Osteocyte (in vitro differentiated cells): ENCODE results near the gene CIAPIN1. TPM values are rescaled to one million over a fixed set of nuclear protein-coding genes. Genes with fewer than 3 reads are reported as not detected.

Experiments
- DNase-seq: peaks from one replicate; pipeline ENCODE4 v3.0.0; 2021; ENCODE audit warnings: mixed read lengths; ENCODE audit not compliant: unreplicated experiment; ENCODE audit errors: extremely low spot score
- H3K27ac Mint-ChIP-seq: one replicate; pipeline ENCODE4 v1.8.0; 2021; ENCODE audit warnings: mild to moderate bottlenecking, mixed read lengths; ENCODE audit not compliant: unreplicated experiment
- H3K27me3 Mint-ChIP-seq: one replicate; pipeline ENCODE4 v1.8.0; 2021; ENCODE audit warnings: mixed read lengths; ENCODE audit not compliant: unreplicated experiment
- H3K36me3 Mint-ChIP-seq: one replicate; pipeline ENCODE4 v1.8.0; 2021; ENCODE audit warnings: mixed read lengths; ENCODE audit not compliant: unreplicated experiment
- H3K4me1 Mint-ChIP-seq: one replicate; pipeline ENCODE4 v1.8.0; 2021; ENCODE audit warnings: mixed read lengths; ENCODE audit not compliant: unreplicated experiment
- H3K4me3 Mint-ChIP-seq: one replicate; pipeline ENCODE4 v1.8.0; 2021; ENCODE audit warnings: mild to moderate bottlenecking, moderate library complexity, mixed read lengths; ENCODE audit not compliant: unreplicated experiment
- H3K9me3 Mint-ChIP-seq: one replicate; pipeline ENCODE4 v1.8.0; 2021; ENCODE audit warnings: mixed read lengths; ENCODE audit not compliant: unreplicated experiment
- CTCF ChIP-seq: fragments of 200-600 bp; sonication (generic); IDR thresholded peaks from 2 replicates; pipeline ENCODE4 v1.5.0; 2021; ENCODE audit warnings: antibody characterized with exemption, mild to moderate bottlenecking, moderate library complexity
- total RNA-seq: library from RNA; stranded (reverse); gene quantifications from 2 replicates; pipeline ENCODE4 v1.2.1, GENCODE V29; 2021

Gene CIAPIN1
- total RNA-seq, 1 donor from 2014 or later, result 52.2 TPM

- H3K9me3 Mint-ChIP-seq, result no peaks in the 10 kb centered on the region
- peaks cover 20% of the 10 kb centered on the region for H3K4me1 Mint-ChIP-seq
- peaks cover 38% of the 10 kb centered on the region for H3K27me3 Mint-ChIP-seq
- no peak for TF ChIP-seq CTCF
- H3K36me3 Mint-ChIP-seq, result no peaks in the 10 kb centered on the region
- no peak overlapping the region for H3K27ac Mint-ChIP-seq
- H3K4me3 Mint-ChIP-seq, result no peak overlapping the region
- no peak for DNase-seq
These were observed 55.9 kb downstream of the CIAPIN1 start for GRCh38 chr16:57391300-57391699.

GRCh38 chr16:57390636-57391295, 56.4 kb downstream of the CIAPIN1 start:
- TF ChIP-seq CTCF, result no peak
- Mint-ChIP-seq H3K27me3 (peaks cover 35% of the 10 kb centered on the region), H3K36me3 (no peaks in the 10 kb centered on the region), H3K4me3 (no peak overlapping the region), H3K9me3 (no peaks in the 10 kb centered on the region), H3K4me1 (peaks cover 22% of the 10 kb centered on the region), H3K27ac (no peak overlapping the region)
- no peak for DNase-seq

GRCh38 chr16:57389087-57389468, 58.1 kb downstream of the CIAPIN1 start:
- DNase-seq, result no peak
- TF ChIP-seq CTCF, result no peak
- peaks cover 24% of the 10 kb centered on the region for H3K4me1 Mint-ChIP-seq
- H3K9me3 Mint-ChIP-seq, result no peaks in the 10 kb centered on the region
- peaks cover 35% of the 10 kb centered on the region for H3K27me3 Mint-ChIP-seq
- no peak overlapping the region for H3K27ac Mint-ChIP-seq
- no peak overlapping the region for H3K4me3 Mint-ChIP-seq
- no peaks in the 10 kb centered on the region for H3K36me3 Mint-ChIP-seq

- Mint-ChIP-seq H3K4me3 (no peak overlapping the region), H3K4me1 (peaks cover 29% of the 10 kb centered on the region), H3K27ac (no peak overlapping the region), H3K27me3 (peaks cover 35% of the 10 kb centered on the region), H3K9me3 (no peaks in the 10 kb centered on the region), H3K36me3 (no peaks in the 10 kb centered on the region)
- no peak for TF ChIP-seq CTCF
- no peak for DNase-seq
These were observed 58.7 kb downstream of the CIAPIN1 start for GRCh38 chr16:57388359-57389086.

- Mint-ChIP-seq H3K4me1 (peaks cover 30% of the 10 kb centered on the region), H3K27ac (no peak overlapping the region), H3K27me3 (peaks cover 31% of the 10 kb centered on the region), H3K36me3 (no peaks in the 10 kb centered on the region), H3K4me3 (no peak overlapping the region), H3K9me3 (no peaks in the 10 kb centered on the region)
- DNase-seq, result no peak
- no peak for TF ChIP-seq CTCF
These were observed 59.4 kb downstream of the CIAPIN1 start for GRCh38 chr16:57387598-57388354.
